ENCODE measurements around the gene MARCHF7.
"Not testable (repeated sequence)": the region's sequence is repeated elsewhere in the genome, so short reads cannot be mapped to it uniquely, and the experiment has no call there.

The MARCHF7 gene

DNA sequence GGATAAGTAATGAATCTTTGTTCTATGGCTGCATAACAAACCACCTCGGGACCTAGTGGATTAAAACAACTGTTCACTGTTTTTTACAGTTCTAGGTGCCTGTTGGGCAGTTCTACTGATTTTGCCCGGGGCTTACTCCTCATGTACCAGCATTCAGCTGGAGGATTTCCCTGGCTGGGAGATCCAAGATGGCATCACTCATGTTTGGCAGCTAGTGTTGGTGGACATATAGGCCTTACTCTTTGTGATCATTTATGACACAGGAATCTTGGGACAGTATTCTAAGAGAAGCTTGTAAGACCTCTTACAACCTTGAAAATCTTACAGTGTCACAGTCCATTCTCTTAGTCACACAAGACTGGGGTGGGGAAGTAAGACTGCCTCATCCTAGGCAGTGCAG is 4.6 kb downstream of the MARCHF7 start:
- no peak for DNase-seq (ENCODE audit: low spot score)

DNA sequence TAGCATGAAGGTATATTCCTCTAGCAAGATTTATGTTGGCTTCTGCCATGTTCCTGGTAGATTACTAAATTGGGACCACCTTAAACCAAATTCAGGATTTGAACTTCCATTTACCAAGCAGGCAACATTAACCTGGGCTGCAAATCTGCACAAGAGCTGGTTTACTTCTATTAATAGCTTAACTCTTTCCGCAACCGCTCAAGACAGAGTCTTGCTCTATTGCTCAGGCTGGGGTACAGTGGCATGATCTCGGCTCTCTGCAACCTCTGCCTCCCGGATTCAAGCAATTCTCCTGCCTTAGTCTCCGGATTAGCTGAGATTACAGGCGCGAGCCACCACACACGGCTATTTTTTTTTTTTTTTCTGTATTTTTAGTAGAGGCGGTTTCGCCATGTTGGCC is 8.4 kb downstream of the MARCHF7 start:
- no peak for DNase-seq (ENCODE audit: low spot score)

DNA sequence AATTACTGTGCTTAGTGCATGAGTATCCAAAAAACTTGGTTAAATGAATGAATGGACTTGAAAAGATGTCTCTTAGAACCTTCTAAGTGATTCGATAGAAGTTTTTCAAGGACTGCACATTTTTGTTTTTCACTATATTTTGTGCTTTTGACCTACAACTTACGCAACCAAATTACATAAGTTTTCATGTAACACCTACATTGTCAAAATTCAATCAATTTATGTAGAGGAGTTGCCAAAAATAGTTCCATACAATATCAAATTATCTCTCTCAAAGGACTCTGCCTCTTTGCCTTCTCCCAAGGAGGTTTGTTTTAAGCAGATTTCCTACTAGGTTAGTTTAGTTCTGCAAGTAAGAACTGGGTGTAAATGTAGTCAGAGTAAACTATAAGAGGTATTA is 10.3 kb downstream of the MARCHF7 start:
- no peak for DNase-seq (ENCODE audit: low spot score)

DNA sequence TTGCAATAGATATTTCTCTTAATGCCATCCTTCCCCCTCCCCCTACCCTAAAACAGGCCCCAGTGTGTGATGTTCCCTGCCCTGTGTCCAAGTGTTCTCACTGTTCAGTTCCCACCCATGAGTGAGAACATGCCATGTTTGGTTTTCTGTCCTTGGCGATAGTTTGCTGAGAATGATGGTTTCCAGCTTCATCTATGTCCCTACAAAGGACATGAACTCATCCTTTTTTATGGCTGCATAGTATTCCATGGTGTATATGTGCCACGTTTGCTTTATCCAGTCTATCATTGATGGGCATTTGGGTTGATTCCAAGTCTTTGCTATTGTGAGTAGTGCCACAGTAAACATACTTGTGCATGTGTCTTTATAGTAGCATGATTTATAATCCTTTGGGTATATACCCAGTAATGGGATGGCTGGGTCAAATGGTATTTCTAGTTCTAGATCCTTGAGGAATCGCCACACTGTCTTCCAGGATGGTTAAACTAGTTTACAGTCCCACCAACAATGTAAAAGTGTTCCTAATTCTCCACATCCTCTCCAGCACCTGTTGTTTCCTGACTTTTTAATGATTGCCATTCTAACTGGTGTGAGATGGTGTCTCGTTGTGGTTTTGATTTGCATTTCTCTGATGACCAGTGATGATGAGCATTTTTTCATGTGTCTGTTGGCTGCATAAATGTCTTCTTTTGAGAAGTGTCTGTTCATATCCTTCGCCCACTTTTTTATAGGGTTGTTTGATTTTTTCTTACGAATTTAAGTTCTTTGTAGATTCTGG is 12.7 kb downstream of the MARCHF7 start:
- DNase-seq (ENCODE audit: low spot score) = not testable (repeated sequence)

DNA sequence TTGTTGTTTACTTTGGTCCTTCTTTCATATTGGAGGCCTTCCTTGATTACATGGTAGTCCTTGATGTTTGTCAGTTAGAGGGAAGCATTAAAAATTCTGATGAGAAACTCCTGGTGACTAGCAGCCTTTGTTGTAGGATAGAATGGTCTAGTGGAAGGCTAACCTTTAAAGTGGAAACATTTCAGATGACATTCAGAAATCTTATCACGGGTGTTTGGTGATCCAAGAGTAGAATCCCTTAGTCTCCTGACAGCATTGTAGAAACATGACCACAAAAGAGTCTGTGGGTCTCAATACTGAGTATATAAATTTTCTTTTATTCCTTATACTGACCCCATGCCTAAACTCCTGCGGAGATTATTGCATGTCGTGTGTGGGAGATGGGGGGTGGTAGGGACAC is 13.4 kb downstream of the MARCHF7 start:
- no peak for DNase-seq (ENCODE audit: low spot score)

DNA sequence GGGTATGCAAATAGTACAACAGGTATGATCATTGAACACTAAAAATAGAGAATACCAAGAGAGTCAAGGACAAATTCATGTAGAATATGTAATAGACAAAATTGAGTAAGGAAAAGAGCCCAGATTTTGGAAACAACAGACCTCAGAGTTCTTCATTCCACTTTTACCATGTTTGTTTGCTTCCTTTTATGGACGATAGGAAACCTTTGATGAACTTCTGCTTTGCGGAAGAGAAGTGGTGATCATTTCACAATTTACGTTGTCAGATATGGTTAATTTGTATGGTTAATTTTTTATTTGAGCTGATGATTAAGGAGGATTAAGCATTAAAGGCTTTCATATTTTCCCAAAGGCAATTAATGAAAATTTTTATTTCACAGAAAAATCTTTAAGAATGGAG is 16.3 kb downstream of the MARCHF7 start:
- DNase-seq (ENCODE audit: low spot score) = no peak

DNA sequence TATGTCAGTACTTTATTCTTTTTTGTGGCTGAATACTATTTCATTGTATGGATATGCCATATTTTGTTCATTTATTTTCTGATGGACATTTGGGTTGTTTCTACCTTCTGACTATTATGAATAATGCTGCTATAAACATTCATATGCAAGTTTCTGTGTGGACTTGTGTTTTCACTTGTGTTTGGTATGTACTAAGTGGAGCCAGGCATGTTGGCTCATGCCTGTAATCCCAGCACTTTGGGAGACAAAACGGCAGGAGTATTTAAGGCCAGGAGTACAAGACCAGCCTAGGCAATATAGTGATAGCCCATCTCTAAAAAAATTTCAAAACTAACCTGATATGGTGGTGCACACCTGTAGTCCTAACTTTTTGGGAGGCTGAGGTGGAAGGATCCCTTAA is 23.3 kb downstream of the MARCHF7 start:
- no peak for DNase-seq (ENCODE audit: low spot score)

DNA sequence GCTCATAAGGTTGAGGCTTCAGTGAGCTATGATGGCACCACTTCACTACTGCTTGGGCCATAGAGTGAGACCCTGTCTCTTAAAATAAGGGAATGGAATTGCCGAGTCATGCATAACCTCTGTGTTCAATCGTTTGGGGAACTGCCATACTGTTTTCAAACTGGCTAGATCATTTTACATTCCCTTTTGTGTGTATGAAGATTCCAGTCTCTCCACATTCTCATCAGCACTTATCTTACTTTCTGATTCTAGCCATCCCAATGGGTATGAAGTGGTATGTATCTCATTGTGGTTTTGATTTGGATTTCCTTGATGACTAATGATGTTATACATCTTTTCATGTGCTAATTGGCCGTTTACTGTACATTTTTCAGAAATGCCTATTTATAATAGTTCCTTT is 23.7 kb downstream of the MARCHF7 start:
- DNase-seq (ENCODE audit: low spot score) = no peak

DNA sequence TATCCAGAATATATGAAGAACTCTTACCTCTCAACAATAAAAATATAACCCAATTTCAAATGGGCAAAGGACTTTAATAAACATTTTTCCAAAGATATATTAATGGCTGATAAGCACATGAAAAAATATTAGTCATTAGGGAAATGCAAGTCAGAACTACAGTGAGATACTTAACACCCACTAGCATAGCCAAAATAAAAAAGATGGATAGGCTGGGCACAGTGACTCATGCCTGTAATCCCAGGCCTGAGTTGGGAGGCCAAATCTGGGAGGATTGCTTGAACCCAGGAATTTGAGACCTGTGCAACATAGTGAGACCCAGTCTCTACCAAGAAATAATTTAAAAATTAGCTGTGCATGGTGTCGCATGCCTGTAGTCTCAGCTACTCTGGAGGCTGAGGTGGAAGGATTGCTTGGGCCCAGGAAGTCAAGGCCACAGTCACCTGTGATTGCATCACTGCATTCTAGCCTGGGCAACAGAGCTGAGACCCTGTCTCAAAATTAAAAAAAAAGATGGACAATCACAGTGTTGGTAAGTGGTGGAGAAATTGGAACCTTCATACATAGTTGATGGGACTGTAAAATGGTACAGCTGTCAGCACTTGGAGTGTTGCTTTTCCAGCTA is 25.1 kb downstream of the MARCHF7 start:
- DNase-seq (ENCODE audit: low spot score) = no peak

DNA sequence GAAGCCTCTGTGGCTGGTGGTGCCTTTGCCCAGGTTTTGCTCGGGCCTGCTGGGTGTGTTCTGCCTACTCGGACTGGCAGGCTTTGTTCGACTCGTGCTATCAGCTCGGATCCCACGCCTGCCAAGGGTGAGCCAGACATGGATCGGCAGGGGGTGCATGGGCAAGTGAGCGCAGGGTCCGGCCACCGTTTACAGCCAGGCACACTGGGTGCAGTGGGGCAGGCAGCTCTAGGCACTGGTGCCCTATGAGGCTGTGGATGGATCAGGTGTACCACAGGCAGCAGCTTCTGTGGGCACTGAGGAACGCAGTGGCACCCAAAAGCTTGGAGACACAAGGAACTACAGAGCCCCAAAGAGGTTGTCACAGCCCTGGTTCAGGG is 25.6 kb downstream of the MARCHF7 start:
- no peak for DNase-seq (ENCODE audit: low spot score)

DNA sequence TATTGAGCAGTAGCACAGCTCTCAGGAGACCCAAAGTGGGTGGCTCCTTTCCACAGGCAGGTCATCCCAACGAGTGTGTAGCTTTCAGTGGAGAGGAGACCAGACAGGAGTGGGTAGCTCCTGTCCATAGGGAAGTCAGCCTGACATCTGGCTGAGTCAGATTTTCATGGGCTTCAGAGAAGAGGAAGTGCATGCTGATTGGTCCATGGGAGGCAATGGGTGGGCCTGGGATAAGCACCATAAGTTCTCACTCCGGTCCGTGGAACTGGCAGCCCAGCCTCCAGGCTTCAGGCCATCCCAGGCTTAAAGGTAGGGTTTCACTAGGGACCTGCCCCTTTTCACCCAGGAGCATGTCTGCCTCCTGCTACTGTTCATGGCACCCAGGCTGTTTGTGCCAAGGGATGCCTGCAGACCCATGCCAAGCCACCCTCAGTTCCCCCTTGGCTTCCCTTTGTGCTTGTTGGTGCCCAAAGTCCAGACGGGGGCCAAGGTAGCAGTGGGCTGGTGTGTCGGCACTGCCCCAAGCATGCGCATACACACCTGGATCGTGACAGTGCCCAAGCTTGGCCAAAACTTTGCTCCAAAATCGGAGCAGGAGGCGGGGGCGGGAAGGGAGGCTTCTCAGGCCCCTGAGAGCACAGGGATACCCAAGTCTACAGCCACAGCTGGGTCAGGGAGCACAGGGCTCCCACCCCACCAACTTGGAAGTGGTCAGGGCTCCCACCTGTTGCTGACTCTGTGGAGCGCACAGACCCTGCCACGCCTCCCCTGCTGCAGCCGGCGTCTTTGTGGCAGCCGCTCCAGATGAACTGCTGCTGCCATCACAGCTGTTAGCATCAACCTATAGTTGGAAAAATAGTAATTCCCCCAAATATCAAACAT is 26.4 kb downstream of the MARCHF7 start:
- DNase-seq (ENCODE audit: low spot score) = no peak

DNA sequence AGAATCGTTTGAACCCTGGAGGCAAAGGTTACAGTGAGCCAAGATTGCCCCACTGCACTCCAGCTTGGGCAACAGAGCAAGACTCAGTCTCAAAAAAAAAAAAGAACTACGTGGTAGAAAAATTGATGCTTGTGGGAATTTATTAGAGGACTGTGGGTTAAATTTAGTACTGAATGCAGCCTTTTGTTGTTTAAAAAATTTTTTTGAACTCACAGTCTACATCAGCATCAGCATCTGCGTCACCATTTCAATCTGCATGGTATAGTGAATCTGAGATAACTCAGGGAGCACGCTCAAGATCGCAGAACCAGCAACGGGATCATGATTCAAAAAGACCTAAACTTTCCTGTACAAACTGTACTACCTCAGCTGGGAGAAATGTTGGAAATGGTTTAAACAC is 30.5 kb downstream of the MARCHF7 start:
- no peak for DNase-seq (ENCODE audit: low spot score)

DNA sequence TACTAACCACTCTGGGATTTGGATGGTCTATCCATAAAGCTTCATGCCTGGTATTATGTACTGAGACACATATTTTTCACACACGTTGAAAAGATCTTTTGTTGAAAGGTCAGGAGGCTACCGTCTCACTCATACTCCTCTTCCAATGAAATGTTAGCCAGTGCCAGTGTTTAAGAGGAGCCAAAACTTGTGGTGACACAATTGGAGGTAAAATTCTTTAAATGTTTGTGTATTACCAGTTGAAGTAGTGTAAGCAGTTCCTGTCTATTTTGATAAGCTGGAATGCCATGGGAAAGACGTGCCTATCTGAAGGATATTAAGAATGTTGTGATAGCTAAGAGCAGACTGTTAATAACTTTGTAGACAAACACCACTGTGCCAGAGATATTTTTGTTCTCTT is 32.1 kb downstream of the MARCHF7 start:
- no peak for DNase-seq (ENCODE audit: low spot score)

DNA sequence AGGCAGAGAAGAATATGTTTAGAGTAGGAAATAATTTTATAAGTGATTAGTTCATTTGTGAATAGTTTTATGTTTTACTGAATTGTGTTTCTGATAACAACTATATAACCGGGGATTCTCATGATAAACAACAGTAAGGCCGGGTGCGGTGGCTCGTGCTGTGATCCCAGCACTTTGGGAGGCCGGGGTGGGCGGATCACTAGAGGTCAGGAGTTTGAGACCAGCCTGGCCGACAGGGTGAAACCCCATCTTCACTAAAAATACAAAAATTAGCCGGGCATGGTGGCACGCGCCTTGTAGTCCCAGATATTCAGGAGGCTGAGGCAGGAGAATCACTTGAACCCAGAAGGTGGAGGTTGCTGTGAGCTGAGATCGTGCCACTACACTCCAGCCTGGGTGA is 32.9 kb downstream of the MARCHF7 start:
- not testable (repeated sequence) for DNase-seq (ENCODE audit: low spot score)

DNA sequence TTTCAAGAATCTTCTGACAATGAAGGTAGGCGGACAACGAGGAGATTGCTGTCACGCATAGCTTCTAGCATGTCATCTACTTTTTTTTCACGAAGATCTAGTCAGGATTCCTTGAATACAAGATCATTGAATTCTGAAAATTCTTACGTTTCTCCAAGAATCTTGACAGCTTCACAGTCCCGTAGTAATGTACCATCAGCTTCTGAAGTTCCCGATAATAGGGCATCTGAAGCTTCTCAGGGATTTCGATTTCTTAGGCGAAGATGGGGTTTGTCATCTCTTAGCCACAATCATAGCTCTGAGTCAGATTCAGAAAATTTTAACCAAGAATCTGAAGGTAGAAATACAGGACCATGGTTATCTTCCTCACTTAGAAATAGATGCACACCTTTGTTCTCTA is 35.8 kb downstream of the MARCHF7 start:
- no peak for DNase-seq (ENCODE audit: low spot score)

DNA sequence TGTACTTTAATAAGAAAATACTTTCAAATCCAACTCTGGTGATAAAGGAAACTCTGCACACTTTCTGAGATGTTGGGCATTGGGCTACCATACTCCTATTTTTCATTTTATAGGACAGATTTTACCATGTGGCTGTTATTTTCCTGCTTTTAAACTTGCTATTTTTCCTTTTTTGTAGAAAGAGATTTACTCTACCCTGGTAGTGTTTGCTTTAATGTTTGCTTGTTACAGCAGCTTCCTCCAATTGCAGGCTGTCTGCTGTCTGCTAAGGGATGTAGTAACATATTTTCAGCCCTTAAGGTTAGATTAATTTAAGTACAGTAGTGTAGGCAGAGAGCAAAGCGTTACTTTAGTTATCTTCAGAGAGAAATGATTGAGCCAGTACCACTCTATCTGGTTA is 38.6 kb downstream of the MARCHF7 start:
- no peak for DNase-seq (ENCODE audit: low spot score)

DNA sequence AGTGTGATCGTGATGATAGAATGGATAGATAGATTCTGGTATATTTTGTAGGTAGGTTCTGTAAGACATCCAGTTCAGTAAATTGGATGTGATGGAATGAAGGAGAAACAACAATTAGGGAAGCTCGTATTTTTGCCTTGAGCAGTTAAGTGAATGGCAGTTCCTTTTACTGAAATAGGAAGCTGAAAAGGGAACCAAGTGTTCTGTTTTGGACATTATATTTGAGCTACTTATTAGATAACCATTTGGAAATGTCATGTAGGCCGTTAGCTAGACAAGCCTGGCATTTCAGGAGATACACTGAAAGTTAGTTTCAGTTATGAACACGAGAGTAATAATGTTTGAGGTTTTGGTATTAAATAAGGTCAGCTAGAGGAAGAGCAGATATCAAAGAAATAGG is 41.5 kb downstream of the MARCHF7 start:
- no peak for DNase-seq (ENCODE audit: low spot score)

DNA sequence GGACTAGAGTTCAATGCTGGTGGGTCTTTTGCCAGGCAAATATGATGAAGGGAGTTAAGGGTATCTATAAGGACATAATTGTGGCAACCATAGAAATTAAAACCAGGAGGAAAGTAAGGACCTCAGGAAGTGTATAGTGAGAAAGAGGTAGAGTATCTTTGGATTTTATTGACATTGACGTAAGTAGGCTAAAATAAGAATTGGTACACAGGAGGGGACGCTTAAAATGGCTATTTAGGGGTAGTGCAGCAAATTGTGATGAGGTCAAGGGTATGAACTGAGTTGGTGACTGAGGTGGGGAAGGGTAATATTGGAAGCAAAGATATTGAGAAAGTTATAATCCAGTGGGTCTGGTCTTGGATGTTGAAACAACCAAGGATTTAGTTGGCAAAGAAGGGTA is 42.7 kb downstream of the MARCHF7 start:
- no peak for DNase-seq (ENCODE audit: low spot score)

DNA sequence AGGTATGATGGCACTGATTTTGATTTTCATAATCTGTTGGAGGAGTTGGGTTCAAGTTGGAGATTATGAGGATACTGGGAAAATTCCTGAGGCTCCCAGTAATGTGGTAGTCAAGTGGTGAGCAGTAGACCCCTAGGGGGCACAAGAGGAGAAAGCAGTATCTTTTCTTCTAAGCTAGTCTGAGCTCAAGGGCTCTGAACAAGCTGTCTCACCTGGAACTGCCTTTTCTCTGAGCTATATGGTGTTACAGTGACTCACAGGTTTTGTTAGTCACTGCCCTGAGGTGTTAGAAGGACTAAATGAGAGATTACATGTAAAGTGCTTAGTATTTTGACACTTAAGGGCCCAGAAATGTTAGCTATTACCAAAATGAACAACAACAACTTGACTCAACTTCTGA is 43.5 kb downstream of the MARCHF7 start:
- peak; percentile 54 for DNase-seq (ENCODE audit: low spot score)

DNA sequence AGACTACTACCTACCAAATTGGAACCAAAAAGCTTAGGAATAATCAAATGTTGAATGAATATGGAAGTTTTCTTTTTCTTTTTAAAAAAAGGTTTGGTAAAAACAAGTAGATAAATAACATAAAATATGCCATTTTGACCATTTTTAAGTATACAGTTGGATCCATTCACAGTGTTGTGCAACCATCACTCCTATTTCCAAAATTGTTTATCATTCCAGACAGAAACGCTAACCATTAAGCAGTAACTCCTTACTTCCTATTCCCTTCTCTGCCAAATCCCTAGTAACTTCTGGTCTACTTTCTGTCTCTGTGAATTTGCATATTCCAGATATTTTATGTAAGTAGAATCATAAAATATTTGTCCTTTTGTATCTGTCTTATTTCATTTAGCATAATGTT is 45.9 kb downstream of the MARCHF7 start:
- no peak for DNase-seq (ENCODE audit: low spot score)

DNA sequence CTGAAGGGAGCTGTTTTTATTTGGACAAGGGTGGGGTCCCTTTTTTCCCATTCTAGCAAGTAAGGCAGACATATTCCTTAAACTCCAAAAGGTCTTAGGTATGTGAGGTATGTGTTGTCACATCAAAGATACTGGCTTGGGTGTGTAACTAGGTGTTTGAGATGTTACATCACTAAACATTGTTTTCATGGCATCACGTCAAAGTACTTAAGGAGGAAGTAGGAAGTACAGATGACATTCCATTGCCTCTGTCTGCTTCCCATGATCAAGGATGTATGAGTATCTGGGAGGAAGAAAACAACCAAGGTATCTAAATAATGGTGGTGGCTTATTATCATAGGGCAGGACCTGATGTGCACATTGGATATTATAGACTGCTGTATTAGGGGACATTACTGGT is 46.4 kb downstream of the MARCHF7 start:
- DNase-seq (ENCODE audit: low spot score) = no peak

DNA sequence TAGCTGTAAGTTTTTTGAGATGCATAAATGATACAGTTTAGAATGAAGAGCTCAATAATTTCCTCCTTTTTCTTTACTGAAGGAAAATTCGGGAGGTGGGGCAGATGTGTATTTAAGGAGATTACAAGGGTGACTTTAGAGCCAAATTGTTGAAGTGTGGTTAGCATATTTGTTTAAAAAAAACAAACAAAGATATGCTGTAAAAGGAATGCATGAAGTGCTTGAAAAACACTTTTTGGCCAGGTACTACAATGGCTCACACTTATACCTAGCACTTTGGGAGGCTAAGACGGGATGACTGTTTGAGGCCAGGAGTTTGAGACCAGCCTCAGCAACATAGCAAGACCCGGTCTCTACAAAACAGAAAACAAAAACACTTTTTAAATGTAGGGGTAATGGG is 47.3 kb downstream of the MARCHF7 start:
- no peak for DNase-seq (ENCODE audit: low spot score)

DNA sequence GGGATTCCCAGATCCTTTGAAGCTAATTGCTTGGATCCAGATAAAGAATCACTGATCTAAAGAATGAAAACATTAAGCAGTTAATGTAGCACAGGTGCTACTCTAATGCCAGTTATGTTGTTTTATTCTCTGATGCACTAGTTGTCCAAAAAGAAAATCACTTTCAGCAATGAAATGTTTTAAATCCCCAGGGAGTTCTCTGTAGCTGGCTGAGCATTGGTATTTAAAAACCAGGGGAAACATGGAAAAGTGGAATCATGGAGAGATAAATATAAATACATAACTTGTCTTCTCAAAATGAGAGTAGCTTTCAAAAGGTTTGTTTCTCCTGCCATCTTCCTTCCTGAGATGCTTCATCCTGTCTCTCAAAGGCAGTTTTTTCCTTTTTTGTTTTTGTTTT is 48.0 kb downstream of the MARCHF7 start:
- DNase-seq (ENCODE audit: low spot score) = no peak
